Pancreas (tissue), 10 donors: ENCODE data around the gene UBE2D2. TPM values are rescaled to one million over a fixed set of nuclear protein-coding genes. Genes with fewer than 3 reads are reported as not detected.

ENCODE experiments used
- ATAC-seq, 4 donors: fragments of 200-7000 bp; cut with Tn5 transposase; one replicate each; pipeline versions ENCODE4 v1.8.0 to v1.9.1; 2020; ENCODE audit warnings: mild to moderate bottlenecking in 4 of 4, moderate library complexity in 4 of 4
- DNase-seq, 6 donors: peaks; one replicate each; pipeline ENCODE4 v3.0.0-alpha.2; 2020
- FAIRE-seq: peaks from 2 replicates; lab custom pipeline; 2012; peaks lifted over from hg19 to GRCh38; lab: Jason Lieb, UNC
- H3K27ac ChIP-seq, 4 donors: fragments of 200-600 bp; sonication (generic); 1 replicate in 3 of 4; 2 replicates in 1 of 4; pipeline versions ENCODE4 v1.5.0 to v1.8.0; 2020
- H3K27me3 ChIP-seq, 4 donors: fragments of 200-600 bp; one replicate each; pipeline ENCODE4 v1.8.0; 2021
- H3K36me3 ChIP-seq, 3 donors: fragments of 200-600 bp; sonication (generic) in 1 of 3; one replicate each; pipeline versions ENCODE4 v1.5.0 to v1.8.0; 2020 to 2021
- H3K4me1 ChIP-seq, 3 donors: fragments of 200-600 bp; one replicate each; pipeline ENCODE4 v1.8.0; 2021
- H3K4me3 ChIP-seq, 4 donors: fragments of 200-600 bp; sonication (generic) in 2 of 4; one replicate each; pipeline versions ENCODE4 v1.5.0 to v1.8.0; 2020 to 2021
- H3K9me3 ChIP-seq, 4 donors: fragments of 200-600 bp; one replicate each; pipeline ENCODE4 v1.8.0; 2021
- WGBS, 2 donors: extraction: QIAGEN DNeasy Blood & Tissue Kit; methylation state at CpG; one replicate each; pipeline ENCODE4 v1.1.7; 2013; 5-methylcytosine and 5-hydroxymethylcytosine counted together
- intact Hi-C, 3 donors: fragments of 100-400 bp; cut with DNase I; formaldehyde crosslinking; loops; one replicate each; pipeline versions ENCODE4 v1.11.1 to v1.14.2; 2022
- polyA plus RNA-seq, 2 donors: library from polyadenylated mRNA; stranded (reverse); fragments of 200-250 nt; gene quantifications; one replicate each; pipeline ENCODE4 v1.2.3, GENCODE V29; 2013
- total RNA-seq, 6 donors: library from RNA; stranded (reverse); fragmentation: NEBNext Ultra II Directional in 4 of 6; extraction: Animal tissue kit (Norgen Biotek cat#: 25700) in 4 of 6; gene quantifications; one replicate each; pipeline versions ENCODE4 v1.2.1 to v1.2.4, GENCODE V29; 2021 to 2023
- TF ChIP-seq, protein P1 (sequence below), 4 donors: fragments of 200-600 bp; sonication (generic) in 3 of 4; IDR thresholded peaks; one replicate each; pipeline versions ENCODE4 v1.5.0 to v1.8.0; 2021; ENCODE audit warnings: antibody characterized with exemption in 4 of 4
- donor health status: healthy with polysubstance abuse.
- donor health status: DM: no; HTN: no; CAD: no; lungs with moderate emphysema.
- donor health status: DM: no; HTN: no; CAD: no.
- donor health status: control.
- donor health status: control.
- donor health status: Bipolar disorder and iron deficiency.
- donor health status: DM: yes; HTN: yes; CAD: no.
- donor health status: DM: no; HTN: no; CAD: no.
- donor health status: DM: no; HTN: no; CAD: no.
- donor health status: DM: yes; HTN: yes; CAD: no.

The UBE2D2 gene
- total and polyA plus RNA-seq, 8 donors = 36.5 to 59.3 (median 46.5) TPM

DNA sequence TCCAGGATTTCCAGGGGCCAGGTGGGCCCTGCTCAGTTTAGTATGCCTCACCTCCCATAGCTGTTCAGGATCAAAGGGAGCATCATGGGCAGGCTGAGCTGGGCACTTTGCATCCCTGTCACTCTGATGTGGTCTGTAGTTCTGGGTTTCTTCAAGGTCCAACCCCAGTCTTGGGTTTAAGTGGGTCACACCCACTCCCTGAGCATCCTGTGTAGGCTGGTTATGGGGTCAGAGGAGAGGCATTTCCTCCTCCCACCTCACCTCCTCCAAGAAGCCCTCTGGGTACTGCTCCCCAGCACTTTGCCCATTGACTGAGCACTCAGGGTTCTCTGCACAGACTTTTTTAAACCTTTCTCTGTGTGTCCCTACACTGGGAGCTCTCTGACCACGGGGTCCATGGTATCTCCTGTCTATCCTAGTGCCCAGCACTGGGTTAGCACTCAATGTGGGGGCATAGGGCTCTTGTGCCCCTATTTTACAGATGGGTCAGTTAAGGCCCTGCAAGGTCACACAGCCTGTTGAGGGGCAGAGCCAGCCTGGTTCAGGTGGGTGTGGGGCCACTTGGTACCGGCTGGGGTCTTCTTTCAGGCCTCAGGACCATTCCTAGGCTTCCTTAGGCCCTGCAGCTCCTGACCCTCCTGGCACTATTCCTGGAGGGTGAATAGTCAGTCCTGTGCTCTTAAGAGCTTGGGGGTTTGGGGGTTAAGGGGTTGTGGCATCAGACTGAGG is 106.0 kb downstream of the UBE2D2 start:
- intact Hi-C loops = no loop called here
- H3K4me1 ChIP-seq = peaks cover 80 to 97% (median 88%) of the 10 kb centered on the region in 3 donors
- no peak overlapping the region for H3K4me3 ChIP-seq
- no peaks in the 10 kb centered on the region for H3K36me3 ChIP-seq
- no peak for FAIRE-seq
- 45 to 54% methylated on average over 2 of the region's 2 CpGs for WGBS, 2 donors
- TF ChIP-seq, protein P1, sequence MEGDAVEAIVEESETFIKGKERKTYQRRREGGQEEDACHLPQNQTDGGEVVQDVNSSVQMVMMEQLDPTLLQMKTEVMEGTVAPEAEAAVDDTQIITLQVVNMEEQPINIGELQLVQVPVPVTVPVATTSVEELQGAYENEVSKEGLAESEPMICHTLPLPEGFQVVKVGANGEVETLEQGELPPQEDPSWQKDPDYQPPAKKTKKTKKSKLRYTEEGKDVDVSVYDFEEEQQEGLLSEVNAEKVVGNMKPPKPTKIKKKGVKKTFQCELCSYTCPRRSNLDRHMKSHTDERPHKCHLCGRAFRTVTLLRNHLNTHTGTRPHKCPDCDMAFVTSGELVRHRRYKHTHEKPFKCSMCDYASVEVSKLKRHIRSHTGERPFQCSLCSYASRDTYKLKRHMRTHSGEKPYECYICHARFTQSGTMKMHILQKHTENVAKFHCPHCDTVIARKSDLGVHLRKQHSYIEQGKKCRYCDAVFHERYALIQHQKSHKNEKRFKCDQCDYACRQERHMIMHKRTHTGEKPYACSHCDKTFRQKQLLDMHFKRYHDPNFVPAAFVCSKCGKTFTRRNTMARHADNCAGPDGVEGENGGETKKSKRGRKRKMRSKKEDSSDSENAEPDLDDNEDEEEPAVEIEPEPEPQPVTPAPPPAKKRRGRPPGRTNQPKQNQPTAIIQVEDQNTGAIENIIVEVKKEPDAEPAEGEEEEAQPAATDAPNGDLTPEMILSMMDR (IDR thresholded peaks at IDR 0.05) = no peak
- ATAC-seq = no peak
- no peaks in the 10 kb centered on the region for H3K9me3 ChIP-seq
- H3K27ac ChIP-seq = peak overlapping the region; percentile 60 to 90 (median 80)
- DNase-seq = no peak
- no peaks in the 10 kb centered on the region for H3K27me3 ChIP-seq

DNA sequence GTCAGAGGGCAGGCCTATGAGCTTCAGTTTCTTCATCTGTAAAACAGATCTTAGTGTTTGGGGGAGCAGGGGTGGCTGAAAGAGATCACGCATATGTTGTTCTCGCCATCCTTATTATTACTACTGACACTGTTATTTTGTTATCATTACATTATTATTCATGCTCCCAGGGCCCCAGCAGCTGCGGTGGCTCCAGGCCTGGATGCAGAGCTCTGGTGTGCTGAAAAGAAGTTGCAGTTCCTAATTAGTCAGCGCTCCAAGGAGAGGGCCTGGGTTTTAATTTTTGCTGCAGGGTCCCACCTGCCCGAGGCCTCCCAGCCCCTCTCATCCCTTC is 106.6 kb downstream of the UBE2D2 start:
- no peaks in the 10 kb centered on the region for H3K9me3 ChIP-seq
- peak overlapping the region in 3 of 4 donors; percentile 24 to 47 (median 33) for H3K4me3 ChIP-seq
- ATAC-seq = no peak
- DNase-seq = peak in 1 of 6 donors; percentile 58
- no peak for FAIRE-seq
- WGBS, 2 donors = 29 to 30% methylated on average over 5 of the region's 5 CpGs
- intact Hi-C loops = no loop called here
- TF ChIP-seq, protein P1 (IDR thresholded peaks at IDR 0.05) = no peak
- peak overlapping the region; percentile 60 to 90 (median 80) for H3K27ac ChIP-seq
- no peaks in the 10 kb centered on the region for H3K27me3 ChIP-seq
- H3K4me1 ChIP-seq = peaks cover 81 to 97% (median 84%) of the 10 kb centered on the region in 3 donors
- H3K36me3 ChIP-seq = no peaks in the 10 kb centered on the region

DNA sequence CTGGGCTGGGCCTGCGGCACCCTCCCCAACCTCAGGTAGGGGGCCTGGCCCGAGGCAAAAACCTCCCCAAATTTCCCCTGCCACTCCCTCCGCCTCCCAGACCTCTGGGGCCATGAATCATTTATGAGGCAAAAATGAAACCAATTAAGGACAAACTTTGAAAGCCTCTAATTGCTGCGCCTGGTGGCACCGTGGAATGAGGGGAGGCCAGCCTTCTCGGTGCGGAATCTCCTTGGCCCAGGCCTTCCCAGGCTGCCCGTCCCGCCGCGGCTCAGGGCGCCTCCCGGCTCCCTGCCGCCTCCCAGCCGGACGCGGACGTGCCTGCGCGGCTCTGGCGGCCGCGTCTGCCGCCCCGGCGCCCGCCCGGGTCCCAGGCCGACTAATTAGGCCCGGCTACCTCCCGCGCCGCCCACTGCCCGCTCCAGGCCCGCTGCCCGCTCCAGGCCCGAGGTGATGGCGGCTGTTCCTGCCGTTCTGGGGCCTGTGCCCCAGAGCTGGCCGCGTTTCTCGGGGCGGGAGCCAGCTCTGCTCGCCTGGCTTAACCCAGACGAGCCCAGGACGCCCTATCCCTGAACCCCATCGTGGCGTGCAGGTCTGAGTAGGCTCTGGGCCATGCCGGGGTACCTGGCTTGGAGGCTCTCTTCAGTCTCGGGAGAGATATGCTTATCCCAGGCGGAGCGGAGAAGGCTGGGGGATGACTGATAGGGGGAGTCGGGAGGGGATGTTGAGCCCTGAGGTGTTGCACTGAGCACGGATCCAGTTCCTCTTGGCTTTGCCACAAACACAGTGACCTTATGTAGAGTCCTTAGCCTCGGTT is 107.1 kb downstream of the UBE2D2 start:
- no peak for FAIRE-seq
- peak; percentile 8 to 47 (median 14) for ATAC-seq
- H3K27ac ChIP-seq = peak overlapping the region; percentile 60 to 90 (median 80)
- H3K4me1 ChIP-seq = peaks cover 79 to 97% (median 83%) of the 10 kb centered on the region in 3 donors
- H3K9me3 ChIP-seq = no peaks in the 10 kb centered on the region
- peak in 3 of 6 donors; percentile 67 to 83 (median 79) for DNase-seq
- WGBS, 2 donors = 3 to 4% methylated on average over 49 to 55 of the region's 55 CpGs
- TF ChIP-seq, protein P1 (IDR thresholded peaks at IDR 0.05) = no peak
- intact Hi-C loops = no loop called here
- no peaks in the 10 kb centered on the region for H3K27me3 ChIP-seq
- no peaks in the 10 kb centered on the region for H3K36me3 ChIP-seq
- H3K4me3 ChIP-seq = peak overlapping the region; percentile 0 to 47 (median 28)

DNA sequence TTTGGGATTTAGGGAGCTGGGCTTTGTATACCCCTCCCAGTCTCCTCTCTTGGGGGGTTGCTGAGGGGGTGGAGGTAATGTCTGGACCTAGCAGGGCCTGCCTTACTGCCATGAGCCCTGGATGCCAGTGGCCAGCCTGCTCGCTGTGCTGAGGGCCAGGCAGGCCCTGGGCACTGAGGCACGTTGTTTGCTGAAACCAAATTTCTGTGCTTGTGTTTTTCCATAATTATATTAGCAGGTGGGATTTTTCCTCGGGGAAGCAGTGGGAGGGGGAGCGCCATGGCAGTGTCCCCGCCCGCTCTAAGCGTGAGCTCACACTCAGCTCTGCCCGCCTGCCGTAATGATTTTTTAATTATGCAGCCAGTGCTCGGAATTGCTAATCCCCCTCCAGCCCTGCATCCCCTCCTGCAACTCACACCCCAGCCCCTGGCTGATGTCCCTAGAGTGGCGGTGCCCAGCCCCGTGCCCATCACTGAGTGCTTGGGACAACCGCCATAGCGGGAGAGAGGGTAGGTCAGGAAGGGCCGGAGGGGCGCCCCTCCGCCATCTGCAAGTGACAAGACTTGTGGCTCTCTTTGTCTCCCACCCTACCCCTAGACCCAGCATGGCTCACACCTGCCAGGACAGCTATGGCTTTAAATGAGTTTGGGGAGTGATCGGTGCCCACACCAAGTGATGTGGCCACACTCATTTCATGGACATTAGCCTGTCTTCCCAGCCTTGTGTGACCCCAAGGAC is 108.0 kb downstream of the UBE2D2 start:
- H3K9me3 ChIP-seq = no peaks in the 10 kb centered on the region
- H3K4me1 ChIP-seq = peaks cover 80 to 96% (median 87%) of the 10 kb centered on the region in 3 donors
- DNase-seq (peak in 3 of 6 donors; percentile 38 to 61 (median 44)), FAIRE-seq (no peak), ATAC-seq (no peak)
- intact Hi-C loops = no loop called here
- no peaks in the 10 kb centered on the region for H3K36me3 ChIP-seq
- H3K27me3 ChIP-seq = no peaks in the 10 kb centered on the region
- H3K4me3 ChIP-seq = peak overlapping the region in 2 of 4 donors; percentile 33 to 47
- H3K27ac ChIP-seq = peak overlapping the region; percentile 60 to 90 (median 80)
- TF ChIP-seq, protein P1 (IDR thresholded peaks at IDR 0.05) = no peak
- WGBS, 2 donors = 46 to 49% methylated on average over 18 of the region's 18 CpGs
